Osteocyte (in vitro differentiated cells): ENCODE data around the gene RNASE9. TPM values are rescaled to one million over a fixed set of nuclear protein-coding genes. Genes with fewer than 3 reads are reported as not detected.

Experiments
- DNase-seq: peaks from one replicate; pipeline ENCODE4 v3.0.0; 2021; ENCODE audit warnings: mixed read lengths; ENCODE audit not compliant: unreplicated experiment; ENCODE audit errors: extremely low spot score
- H3K27ac Mint-ChIP-seq: one replicate; pipeline ENCODE4 v1.8.0; 2021; ENCODE audit warnings: mild to moderate bottlenecking, mixed read lengths; ENCODE audit not compliant: unreplicated experiment
- H3K27me3 Mint-ChIP-seq: one replicate; pipeline ENCODE4 v1.8.0; 2021; ENCODE audit warnings: mixed read lengths; ENCODE audit not compliant: unreplicated experiment
- H3K36me3 Mint-ChIP-seq: one replicate; pipeline ENCODE4 v1.8.0; 2021; ENCODE audit warnings: mixed read lengths; ENCODE audit not compliant: unreplicated experiment
- H3K4me1 Mint-ChIP-seq: one replicate; pipeline ENCODE4 v1.8.0; 2021; ENCODE audit warnings: mixed read lengths; ENCODE audit not compliant: unreplicated experiment
- H3K4me3 Mint-ChIP-seq: one replicate; pipeline ENCODE4 v1.8.0; 2021; ENCODE audit warnings: mild to moderate bottlenecking, moderate library complexity, mixed read lengths; ENCODE audit not compliant: unreplicated experiment
- H3K9me3 Mint-ChIP-seq: one replicate; pipeline ENCODE4 v1.8.0; 2021; ENCODE audit warnings: mixed read lengths; ENCODE audit not compliant: unreplicated experiment
- total RNA-seq: library from RNA; stranded (reverse); gene quantifications from 2 replicates; pipeline ENCODE4 v1.2.1, GENCODE V29; 2021
- TF ChIP-seq, protein P1 (sequence below): fragments of 200-600 bp; sonication (generic); IDR thresholded peaks from 2 replicates; pipeline ENCODE4 v1.5.0; 2021; ENCODE audit warnings: antibody characterized with exemption, mild to moderate bottlenecking, moderate library complexity

The RNASE9 gene
- total RNA-seq, 1 donor from 2014 or later = not detected

DNA sequence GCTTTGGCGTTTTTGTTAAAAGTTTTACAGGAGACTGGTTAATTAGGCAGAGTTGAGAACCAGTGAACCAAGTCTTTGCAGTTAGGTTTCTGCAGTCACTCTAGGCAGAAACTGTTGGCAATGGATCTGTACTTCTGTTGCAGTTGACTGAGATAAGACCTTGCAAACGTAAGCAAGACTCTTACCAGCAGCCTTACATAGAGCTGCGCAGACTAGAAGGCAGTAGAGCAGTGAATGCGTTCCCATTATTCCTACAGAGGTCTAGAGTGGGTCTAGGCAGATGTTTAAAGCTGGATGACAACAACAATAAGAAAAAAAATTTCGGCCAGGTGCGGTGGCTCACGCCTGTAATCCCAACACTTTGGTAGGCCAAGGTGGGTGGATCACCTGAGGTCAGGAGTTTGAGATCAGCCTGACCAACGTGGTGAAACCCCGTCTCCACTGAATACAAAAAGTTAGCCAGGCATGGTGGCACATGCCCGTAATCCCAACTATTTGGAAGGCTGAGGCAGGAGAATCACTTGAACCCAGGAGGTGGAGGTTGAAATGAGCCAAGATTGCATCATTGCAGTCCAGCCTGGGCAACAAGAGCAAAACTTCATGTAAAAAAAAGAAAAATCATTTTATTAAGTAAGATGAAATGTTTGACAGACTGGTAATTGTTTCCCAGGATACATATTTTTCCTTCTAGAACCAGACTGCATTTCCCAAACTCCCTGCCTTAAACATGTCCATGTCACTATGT, 12.3 kb downstream of the RNASE9 start:
- H3K4me3 Mint-ChIP-seq = no peak overlapping the region
- H3K36me3 Mint-ChIP-seq = no peaks in the 10 kb centered on the region
- H3K9me3 Mint-ChIP-seq = no peaks in the 10 kb centered on the region
- TF ChIP-seq, protein P1, sequence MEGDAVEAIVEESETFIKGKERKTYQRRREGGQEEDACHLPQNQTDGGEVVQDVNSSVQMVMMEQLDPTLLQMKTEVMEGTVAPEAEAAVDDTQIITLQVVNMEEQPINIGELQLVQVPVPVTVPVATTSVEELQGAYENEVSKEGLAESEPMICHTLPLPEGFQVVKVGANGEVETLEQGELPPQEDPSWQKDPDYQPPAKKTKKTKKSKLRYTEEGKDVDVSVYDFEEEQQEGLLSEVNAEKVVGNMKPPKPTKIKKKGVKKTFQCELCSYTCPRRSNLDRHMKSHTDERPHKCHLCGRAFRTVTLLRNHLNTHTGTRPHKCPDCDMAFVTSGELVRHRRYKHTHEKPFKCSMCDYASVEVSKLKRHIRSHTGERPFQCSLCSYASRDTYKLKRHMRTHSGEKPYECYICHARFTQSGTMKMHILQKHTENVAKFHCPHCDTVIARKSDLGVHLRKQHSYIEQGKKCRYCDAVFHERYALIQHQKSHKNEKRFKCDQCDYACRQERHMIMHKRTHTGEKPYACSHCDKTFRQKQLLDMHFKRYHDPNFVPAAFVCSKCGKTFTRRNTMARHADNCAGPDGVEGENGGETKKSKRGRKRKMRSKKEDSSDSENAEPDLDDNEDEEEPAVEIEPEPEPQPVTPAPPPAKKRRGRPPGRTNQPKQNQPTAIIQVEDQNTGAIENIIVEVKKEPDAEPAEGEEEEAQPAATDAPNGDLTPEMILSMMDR = no peak
- no peaks in the 10 kb centered on the region for H3K4me1 Mint-ChIP-seq
- H3K27ac Mint-ChIP-seq = no peak overlapping the region
- no peak for DNase-seq
- H3K27me3 Mint-ChIP-seq = peaks cover 12% of the 10 kb centered on the region

DNA sequence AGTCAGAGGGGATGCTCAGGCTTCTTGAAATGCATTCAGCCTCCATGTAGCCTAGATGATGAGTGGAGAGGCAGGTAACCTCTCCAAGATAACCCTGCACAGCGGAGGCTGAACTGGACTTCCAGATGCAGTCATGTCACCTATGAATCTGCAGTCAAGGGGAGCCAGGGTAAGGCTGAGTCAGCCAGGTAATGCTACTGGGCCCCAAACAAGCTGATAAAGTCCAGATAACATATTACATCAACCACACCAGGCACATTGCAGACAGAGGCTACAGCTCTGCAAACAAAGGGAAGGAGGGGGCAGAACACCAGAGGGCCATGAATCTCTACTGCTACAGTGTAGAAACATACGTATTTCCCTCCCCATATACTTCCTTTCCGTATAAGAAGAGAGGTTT, 14.0 kb downstream of the RNASE9 start:
- Mint-ChIP-seq H3K27ac (no peak overlapping the region), H3K9me3 (no peaks in the 10 kb centered on the region), H3K4me3 (no peak overlapping the region), H3K27me3 (peaks cover 12% of the 10 kb centered on the region), H3K4me1 (no peaks in the 10 kb centered on the region), H3K36me3 (no peaks in the 10 kb centered on the region)
- no peak for DNase-seq
- TF ChIP-seq, protein P1 = no peak

DNA sequence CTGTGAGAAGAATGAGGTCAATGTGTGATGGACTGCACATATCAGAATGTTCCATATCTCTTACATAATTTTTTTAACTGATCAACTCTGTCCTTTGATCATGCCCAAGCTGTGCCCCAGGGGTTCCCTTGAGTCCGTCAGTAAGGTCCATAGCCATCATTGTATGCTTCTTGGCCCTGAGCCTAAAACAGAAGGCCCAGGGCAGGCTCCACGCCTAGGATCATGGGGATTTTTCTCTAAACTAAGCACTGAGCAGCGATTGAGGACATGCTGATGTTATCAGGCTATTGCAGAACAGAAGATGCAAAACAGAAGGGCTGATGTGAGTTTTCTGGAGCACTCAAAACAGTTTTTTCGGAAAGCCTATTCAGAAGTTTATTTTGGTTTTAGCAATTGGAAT, 20.9 kb downstream of the RNASE9 start:
- no peaks in the 10 kb centered on the region for H3K9me3 Mint-ChIP-seq
- H3K4me1 Mint-ChIP-seq = no peaks in the 10 kb centered on the region

DNA sequence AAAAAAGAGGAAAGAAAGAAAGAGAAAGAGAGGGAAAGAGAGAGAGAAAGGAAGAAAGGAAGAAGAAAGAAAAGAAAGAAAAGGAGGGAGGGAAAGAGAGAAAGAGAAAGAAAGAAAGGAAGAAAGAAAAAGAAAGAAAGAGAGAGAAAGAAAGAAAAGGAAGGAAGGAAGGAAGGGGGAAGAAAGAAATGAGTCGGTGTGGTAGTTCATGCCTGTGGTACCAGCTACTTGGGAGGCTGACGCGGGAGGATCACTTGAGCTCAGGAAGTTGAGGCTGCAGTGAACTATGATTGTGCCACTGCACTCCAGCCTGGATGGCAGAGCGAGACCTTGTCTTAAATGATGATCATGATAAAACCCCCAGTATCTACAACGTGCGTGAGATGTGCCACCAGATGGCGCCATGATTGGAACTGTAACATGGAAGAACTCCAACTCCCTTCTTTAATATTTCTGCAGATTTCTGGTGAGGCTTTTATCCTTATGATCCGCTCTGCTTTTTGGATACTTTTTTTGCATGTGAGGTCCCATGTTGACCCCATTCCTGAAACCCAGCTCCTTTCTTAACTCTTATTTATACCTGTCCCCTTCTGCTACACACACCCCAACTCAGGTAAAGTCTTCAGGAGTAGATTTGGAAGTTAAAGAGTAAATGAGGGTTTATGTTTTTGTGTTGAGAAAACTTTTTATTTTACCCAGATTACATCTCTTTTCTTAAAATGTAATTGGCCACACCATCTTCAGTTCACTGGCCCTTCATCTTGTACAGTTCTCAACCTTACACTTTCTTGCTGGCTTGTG, 29.9 kb downstream of the RNASE9 start:
- Mint-ChIP-seq H3K4me3 (no peak overlapping the region), H3K36me3 (no peaks in the 10 kb centered on the region), H3K27me3 (peaks cover 51% of the 10 kb centered on the region), H3K9me3 (no peaks in the 10 kb centered on the region), H3K4me1 (no peaks in the 10 kb centered on the region), H3K27ac (no peak overlapping the region)
- TF ChIP-seq, protein P1 = peak; percentile 76
- DNase-seq = no peak

More for the DNA sequence above, 20.9 kb downstream of the RNASE9 start:
- TF ChIP-seq, protein P1 = no peak
- no peaks in the 10 kb centered on the region for H3K36me3 Mint-ChIP-seq
- H3K4me3 Mint-ChIP-seq = no peak overlapping the region
- no peak for DNase-seq
- H3K27me3 Mint-ChIP-seq = peaks cover 16% of the 10 kb centered on the region
- H3K27ac Mint-ChIP-seq = no peak overlapping the region

DNA sequence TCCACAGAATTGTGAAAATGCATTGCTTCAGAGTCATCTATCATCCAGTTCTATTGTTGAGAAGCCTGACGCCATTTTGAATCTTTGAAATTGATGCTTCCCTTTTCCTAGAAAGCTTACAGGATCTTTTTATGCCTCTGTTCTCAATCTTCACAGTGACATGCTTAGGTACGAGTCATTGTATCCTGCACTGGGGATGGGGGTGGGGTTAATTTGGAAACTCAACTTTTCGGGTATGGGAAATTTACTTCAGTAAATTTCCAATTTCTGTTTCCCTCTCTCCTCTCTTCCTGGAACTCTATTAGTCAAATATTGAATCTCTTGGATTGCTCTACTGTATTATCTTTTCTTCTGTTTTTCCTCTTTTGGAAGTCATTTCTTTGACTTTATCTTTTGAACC, 31.0 kb downstream of the RNASE9 start:
- Mint-ChIP-seq H3K36me3 (no peaks in the 10 kb centered on the region), H3K9me3 (no peaks in the 10 kb centered on the region), H3K4me1 (no peaks in the 10 kb centered on the region), H3K4me3 (no peak overlapping the region), H3K27ac (no peak overlapping the region), H3K27me3 (peaks cover 45% of the 10 kb centered on the region)
- TF ChIP-seq, protein P1 = no peak
- no peak for DNase-seq
